HG03064 (cell line): Measurements from ENCODE around the gene STEAP3.

Experiments
- ATAC-seq: cut with Tn5 transposase; IDR thresholded peaks from one replicate; pipeline ENCODE4 v1.9.1; 2021; ENCODE audit warnings: low read depth; ENCODE audit not compliant: unreplicated experiment

STEAP3 gene

DNA sequence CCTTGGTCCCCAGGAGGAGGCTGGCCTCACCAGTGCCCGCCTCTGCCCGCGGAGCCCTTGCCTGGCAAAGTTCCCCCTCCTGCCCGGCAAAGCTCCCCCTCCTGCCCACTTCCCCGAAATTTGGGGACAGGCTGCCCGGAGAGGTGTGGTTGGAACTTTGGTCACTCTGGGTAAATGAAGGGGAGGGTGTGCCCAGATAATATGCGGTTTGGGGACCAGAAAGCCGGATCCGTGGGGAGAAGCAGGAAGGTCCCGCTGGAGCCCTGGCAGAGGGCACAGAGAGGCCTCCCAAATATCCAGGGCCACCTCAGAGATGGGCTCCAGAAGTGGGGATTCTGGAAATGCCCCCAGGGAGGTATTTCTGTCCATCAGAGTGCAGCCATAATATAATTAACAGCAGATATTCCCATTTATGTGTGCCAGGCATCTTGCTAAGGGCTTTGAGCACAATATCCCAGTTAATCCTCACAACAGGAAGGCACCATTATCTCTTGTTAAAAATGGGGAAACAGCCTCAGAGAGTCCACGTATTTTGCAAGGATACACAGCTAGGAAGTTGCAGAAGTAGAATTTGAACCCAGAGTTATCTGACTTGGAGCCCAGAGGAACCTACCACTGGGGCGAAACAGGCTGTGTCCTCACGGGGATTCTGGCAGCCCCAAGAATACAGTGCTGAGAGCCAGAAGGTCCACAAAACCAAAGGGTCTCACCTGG lies 914 bp downstream of the STEAP3 start:
- no peak for ATAC-seq

DNA sequence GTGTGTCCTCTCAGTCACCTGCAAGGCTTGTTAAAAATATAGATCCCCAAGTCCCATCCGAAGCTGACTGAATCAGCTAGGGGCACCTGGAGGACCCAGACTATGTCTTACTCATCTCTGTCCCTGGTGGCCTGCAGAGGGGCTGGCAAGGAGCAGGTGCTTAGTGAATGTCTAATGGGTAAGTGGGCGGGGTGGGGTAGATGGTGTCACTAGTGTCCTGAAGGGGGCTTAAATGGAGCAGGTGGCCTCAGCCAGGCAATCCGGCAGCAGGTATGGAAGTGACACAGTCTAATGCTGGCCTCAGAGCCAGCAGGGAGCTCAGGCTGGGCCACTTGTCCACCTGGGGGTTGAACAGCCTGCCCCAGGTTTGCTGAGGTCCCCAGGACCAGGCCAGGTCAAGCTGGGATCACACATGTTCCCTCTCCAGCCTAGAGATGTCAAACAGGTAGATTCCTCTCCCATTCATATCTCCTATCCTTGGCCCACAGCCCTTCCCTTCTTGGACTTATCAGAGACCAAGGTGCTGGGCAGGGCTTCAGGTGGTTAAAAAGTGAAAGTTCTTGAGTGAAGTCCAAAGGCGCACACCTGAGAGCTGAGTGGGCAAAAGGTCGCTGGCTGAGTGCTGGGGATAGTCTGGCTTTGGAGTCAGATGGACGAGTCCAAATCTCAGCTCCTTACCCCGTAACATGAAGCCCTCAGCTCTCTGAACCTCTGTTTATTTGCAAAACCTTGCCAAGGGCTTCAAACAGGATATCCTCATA lies 1.7 kb downstream of the STEAP3 start:
- ATAC-seq = no peak

DNA sequence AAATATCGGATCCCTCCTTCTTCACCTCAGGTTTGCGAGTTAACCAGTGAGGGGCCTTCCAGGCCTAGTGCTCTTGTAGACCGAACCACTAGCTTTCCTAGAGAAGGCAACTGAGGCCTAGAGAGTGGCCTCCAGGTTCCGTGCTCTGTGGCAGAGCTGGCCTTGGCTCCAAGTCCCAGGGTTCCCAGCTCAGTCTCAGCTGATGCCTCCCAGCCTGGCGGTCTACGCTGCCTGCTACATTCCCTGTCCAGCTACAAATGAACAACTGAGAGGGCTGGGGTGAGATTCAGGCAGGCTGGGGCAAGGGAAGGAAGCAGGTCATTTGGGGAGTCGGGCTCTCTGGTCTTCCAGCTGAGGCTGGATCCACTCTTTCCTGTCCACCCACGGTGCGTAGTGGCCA lies 2.3 kb downstream of the STEAP3 start:
- no peak for ATAC-seq

DNA sequence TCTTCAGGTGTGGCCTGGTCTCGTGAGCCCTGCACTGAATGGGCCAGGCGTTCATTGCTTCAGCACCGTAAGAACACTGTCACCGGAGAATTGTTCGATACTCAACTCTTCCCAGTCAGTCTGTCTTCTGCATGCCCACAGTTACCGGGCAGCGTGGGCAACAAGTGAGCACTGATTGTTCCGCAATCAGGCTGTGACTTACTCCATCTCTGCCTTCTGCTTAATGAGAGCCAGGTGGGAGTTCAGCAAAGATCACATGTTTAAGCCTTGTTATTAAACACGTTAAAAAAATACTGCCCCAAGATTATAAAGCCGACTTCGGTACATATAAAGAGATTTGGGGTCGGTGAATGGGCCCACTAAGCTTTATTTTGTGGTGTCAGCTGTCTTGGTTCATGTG lies 3.7 kb downstream of the STEAP3 start:
- ATAC-seq = no peak

GRCh38 chr2:119228136-119228535 lies 4.5 kb downstream of the STEAP3 start:
- ATAC-seq = no peak

GRCh38 chr2:119228964-119229363 lies 5.3 kb downstream of the STEAP3 start:
- ATAC-seq = no peak

GRCh38 chr2:119229716-119230115 lies 6.1 kb downstream of the STEAP3 start:
- ATAC-seq = no peak

- ATAC-seq = no peak
These were observed 6.9 kb downstream of the STEAP3 start for GRCh38 chr2:119230219-119231185.

GRCh38 chr2:119231975-119232665 lies 8.5 kb downstream of the STEAP3 start:
- no peak for ATAC-seq

- no peak for ATAC-seq
These were observed 9.0 kb downstream of the STEAP3 start for GRCh38 chr2:119232666-119232993.

GRCh38 chr2:119233326-119234020 lies 9.8 kb downstream of the STEAP3 start:
- peak; percentile 48 for ATAC-seq

- no peak for ATAC-seq
These were observed 10.7 kb downstream of the STEAP3 start for GRCh38 chr2:119234021-119235019.

DNA sequence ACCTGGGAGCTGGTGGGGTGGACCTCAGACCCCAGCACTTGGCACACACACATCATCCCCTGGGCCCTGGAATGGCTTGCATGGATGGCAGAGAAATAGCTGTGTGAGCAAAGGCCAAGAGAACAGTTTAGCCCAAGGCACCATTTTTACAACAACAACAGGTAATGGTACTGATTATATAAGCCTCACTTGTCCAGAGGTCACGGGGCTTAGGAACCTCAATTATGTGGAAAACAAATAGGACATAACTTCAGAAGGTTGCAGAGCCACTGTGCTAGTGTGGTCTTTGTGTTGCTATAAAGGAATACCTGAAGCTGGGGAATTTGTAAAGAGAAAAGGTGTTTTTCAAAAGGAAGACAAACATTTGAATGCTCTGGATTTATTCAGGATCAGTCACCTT lies 13.2 kb downstream of the STEAP3 start:
- no peak for ATAC-seq

- ATAC-seq = no peak
These were observed 16.9 kb downstream of the STEAP3 start for GRCh38 chr2:119240311-119241204.

GRCh38 chr2:119241205-119241532 lies 17.5 kb downstream of the STEAP3 start:
- no peak for ATAC-seq

DNA sequence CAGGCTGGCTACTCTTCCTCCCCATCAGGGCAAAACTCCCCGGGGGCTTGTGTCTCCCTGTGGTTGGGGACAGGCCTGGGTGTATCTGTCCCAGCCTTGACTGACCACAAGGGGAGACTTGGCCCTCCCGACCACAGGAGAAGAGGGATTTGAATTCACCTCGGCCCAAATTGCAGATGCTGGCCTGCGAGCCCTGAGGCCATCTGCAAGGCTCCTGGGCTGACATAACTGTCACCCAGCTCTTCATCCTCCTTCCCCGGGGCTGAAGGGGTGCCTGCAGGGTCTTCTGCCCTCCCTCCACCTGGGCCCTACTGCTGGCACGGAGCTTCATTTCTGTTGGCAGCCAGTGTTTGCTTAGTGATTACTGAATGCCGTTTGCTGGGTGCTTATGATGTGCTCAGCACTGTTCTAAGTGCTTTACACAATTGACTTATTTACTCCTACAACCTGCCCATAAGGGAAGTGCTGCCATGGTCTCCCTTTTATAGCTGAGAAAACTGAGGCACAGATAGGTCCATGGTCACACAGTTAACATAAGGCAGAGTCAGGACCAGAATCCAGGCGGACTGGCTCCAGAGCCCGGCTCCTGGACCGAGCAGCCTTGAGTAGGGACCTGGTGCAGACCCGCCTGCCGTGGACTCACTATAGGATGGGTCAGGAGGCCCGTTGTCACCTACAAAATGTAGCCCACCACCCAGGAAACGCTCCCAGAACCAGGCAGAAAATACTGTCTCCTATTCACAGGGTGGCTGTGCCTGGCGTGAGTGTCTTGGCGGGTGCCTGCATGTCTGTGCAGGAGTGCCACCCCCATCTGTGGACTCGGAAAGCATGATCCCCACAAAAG lies 18.9 kb downstream of the STEAP3 start:
- ATAC-seq = no peak

GRCh38 chr2:119243621-119244020 lies 20.0 kb downstream of the STEAP3 start:
- ATAC-seq = no peak
